ENCODE data around the gene ECM1. TPM values are rescaled to one million over a fixed set of nuclear protein-coding genes. Genes with fewer than 3 reads are reported as not detected.
A peak's percentile ranks its signal among the peaks of the same experiment; 100 is the strongest.

ECM1 gene
- total and polyA plus RNA-seq, 2 of the 8 experiments (the other 6 are each of a cell fraction or from before 2014, with no cell fraction given): 0.95 to 0.98 TPM

GRCh38 chr1:150486966-150487762 lies 20.7 kb upstream of the ECM1 start, which contains the start of gene TARS2 (continued):
- TF ChIP-seq CHD7 (IDR thresholded peaks at IDR 0.05; ENCODE audit: insufficient replicate concordance, low read length) (no peak), SRF (IDR thresholded peaks at IDR 0.05; ENCODE audit: low read depth, low read length) (no peak), POLR2A (IDR thresholded peaks at IDR 0.05; ENCODE audit: control extremely low read depth in 1 of 2, low read depth in 2 of 2, low read length in 2 of 2) (peak; percentile 83 to 96), TCF12 (IDR thresholded peaks at IDR 0.05; ENCODE audit: low read depth, low read length) (no peak), KDM4A (IDR thresholded peaks at IDR 0.05; ENCODE audit: low read depth, low read length, severe bottlenecking) (peak; percentile 27), RBBP5 (IDR thresholded peaks at IDR 0.05; ENCODE audit: borderline replicate concordance, low read depth, low read length) (0 out of 2 replicates have a peak, but pooled peaks have one; percentile 41), TAF7 (optimal IDR thresholded peaks at IDR 0.05; ENCODE audit: borderline replicate concordance, low read depth, low read length) (peak; percentile 70), RFX5 (IDR thresholded peaks at IDR 0.05; ENCODE audit: borderline replicate concordance, low read depth, low read length) (no peak; the same call in 1 of the 2 replicates), CEBPB (IDR thresholded peaks at IDR 0.05; ENCODE audit: low read depth, low read length) (no peak; the same call in 1 of the 2 replicates), GABPA (IDR thresholded peaks at IDR 0.05; ENCODE audit: borderline replicate concordance, insufficient read depth, low read length) (peak; percentile 98), CHD2 (IDR thresholded peaks at IDR 0.05; ENCODE audit: low read length) (peak; percentile 92)
